NCI-H2081 (cell line): ENCODE measurements around the gene PALLD.

ENCODE experiments used
- DNase-seq, 2 experiments: peaks; one replicate each; lab custom pipeline; 2025; lab: John Stamatoyannopoulos, UW

PALLD gene

GRCh38 chr4:168593399-168593798 lies 96.5 kb downstream of the PALLD start:
- peak; percentile 11 to 47 for DNase-seq

DNA sequence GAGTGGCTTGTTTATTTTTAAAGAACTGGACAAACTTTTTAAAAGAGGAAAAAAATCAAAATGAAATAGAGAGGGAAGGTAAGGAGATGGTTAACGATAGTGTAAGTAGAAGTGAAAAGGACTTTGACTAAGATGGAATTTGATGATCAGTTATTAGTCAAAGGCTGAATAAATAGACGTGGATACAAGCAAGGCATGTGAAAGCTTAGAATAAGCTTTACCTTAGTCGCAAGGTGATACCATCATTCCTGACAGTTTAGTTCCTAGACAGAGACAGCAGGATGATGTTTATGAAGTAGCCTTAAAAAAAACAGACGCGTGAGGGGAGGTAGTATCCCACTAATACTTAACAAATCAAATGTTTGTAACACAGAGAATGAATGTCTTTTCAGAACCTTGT lies 97.3 kb downstream of the PALLD start:
- DNase-seq: no peak

DNA sequence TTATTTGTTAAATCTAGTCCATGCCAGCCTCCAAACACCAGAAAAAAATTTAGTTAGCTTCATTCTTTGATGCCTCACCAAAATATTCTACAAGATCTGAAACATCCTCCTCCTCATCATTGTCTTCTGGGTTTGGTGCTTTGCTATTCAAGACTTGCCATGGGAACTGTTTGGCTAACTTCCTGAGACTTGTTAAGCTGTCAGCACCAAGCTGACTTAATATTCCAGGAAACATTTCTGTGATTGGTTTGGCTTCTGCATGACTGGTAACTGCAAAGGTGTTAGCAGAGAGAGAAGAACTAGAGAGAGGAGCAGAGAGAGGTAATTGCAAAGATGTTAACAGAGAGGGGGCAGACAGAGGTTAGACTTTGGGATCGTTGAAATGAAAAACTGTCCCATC lies 101.3 kb downstream of the PALLD start:
- no peak for DNase-seq

GRCh38 chr4:168600796-168601583 lies 104.1 kb downstream of the PALLD start:
- no peak for DNase-seq

DNA sequence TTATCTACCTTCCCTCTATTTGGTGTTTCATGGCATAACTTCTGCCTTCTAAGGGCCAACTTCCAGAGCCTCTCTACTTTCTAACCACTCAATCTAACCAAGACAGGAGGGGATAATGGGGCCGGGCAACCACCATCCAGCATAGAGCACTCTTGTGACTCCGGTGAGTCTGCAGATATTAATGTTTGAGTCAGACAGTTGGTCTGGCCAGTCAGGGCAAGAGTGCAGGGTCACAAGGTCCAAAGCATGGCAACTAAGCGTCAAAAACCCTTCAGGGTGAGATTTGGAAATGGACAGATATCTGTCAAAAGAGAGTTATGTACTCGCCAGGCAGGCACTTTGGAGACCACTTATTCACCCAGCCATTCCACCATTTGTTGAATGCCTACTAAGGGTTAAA lies 105.0 kb downstream of the PALLD start:
- DNase-seq: no peak

- no peak for DNase-seq
Measured at GRCh38 chr4:168604496-168605373, 107.9 kb downstream of the PALLD start.

DNA sequence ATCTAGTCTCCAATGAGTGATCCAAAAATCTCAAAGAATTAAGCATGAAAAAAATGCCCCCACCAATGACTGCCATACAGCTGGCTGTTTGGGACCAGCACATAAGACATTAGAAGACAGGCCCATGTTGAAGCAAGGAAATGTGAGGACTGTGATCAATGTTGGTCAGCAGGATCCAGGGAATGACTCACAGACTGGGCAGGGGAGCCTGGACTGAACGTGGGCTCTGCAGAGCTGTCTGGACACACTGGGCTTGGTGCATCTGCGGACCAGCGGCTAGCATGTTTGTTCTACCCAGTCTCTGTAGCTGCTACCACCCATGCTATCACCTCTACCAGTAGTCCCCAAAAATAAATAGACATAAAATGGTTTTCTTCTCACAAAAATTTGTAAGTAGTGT lies 108.6 kb downstream of the PALLD start:
- DNase-seq: no peak

DNA sequence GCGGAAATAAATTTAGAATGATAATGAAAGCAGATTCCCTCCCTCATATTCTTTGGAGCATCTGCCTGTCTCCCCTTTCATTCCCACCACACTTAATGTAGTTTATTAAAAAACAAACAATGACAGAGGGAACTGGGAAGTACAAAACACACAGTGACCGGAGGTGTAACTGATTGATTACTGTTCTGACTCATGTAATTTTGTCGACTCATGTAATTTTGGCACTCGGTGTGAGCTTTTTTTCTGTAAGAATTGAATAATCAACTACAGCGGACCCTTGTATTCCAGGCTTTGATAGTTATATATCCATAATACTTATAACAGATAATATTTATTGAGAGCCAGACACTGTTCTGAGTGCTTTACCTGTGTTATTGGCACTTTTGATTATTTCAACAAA lies 110.4 kb downstream of the PALLD start:
- no peak for DNase-seq

DNA sequence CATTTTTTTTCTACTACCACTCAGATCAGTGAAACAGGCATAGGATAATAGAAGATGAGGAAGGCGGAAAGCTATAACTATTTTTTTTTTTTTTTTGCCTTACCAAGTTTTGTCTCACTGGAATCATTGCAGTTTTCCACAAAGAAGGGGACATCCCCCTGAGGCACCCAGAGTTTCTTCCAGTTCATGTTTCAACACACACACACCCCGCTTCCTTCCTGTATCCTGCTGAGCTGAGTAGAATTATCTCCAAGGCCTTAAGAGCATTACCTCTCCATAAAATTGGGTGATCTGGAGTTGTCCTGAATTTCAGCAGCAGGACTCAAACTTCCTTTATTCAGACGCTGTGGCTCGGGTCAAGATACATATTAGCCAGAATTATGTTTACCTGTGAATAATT lies 111.9 kb downstream of the PALLD start:
- DNase-seq: no peak

DNA sequence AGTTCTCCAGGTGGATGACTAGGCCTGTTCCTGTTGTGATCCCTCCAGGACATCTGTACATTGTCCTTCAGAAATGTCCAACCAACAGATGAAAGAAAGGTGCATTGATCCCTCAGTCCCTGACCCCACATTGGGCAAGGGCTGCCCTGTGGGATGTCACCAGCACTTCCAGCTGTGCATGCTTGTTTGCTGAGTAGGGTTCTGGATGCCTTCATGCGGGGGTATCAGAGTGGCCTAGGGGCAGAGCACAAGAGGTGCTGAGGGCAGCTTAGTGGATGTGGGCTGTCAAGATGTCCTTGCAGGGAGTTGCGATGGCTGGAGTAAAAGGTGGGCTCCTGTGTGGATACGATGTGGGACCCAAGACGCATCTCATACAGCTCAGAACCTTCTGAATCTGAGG lies 112.5 kb downstream of the PALLD start:
- no peak for DNase-seq

- no peak for DNase-seq
Measured at GRCh38 chr4:168610911-168611530, 114.2 kb downstream of the PALLD start.

GRCh38 chr4:168612450-168613135 lies 115.7 kb downstream of the PALLD start:
- no peak for DNase-seq

DNA sequence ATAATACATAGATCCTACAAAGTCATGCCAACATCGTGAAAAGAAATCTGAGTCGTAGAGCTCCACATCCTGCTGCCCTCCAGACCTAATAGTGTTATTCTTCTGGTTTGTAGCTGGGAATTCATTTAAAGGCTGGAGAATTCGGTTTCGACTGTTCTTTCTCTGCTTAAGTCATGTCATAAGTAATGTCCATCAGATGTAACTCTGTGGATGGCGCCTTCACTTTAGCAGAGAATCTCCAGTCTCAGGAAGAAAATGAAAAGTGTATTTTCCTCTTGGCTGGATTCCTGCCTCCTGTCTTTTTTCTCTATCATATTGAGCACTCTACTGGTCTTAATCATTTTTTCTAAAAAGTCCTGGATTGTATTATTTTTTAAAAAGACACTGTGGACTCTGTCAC lies 117.0 kb downstream of the PALLD start:
- no peak for DNase-seq

DNA sequence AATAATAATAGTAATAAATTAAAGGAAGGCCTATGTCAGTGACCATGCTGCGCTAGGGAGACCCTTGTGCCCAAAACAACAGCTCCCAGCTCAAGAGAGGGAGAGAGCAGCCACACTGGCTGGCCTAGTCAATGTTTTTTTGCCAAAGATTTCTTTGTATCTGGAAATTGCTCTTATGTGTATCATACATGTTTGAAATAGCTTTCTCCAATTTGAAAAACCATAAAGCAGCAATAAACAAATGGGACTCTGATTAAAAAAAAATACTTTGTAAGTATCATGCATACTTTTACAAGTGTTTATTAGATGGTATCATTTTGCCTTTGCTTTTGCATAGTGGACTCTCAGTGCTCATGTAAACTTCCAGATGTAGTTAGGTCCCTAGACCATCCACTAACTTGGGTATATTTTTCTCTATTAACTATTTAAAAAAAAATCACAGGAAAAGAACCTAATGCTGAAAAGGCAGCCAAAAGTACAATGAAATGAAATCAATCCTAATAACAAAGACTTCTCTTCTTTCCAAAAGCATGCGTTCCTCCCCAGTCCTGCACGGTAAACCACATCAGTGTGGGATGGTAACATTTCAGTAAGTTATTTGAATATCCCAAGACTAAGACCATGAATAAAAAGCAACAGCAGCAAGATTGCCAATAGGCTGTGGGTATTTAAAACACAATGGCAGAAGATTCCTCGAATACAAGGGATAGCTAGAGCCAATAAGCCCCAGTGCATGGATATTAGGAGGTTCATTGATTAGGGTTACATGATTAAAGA lies 117.6 kb downstream of the PALLD start:
- no peak for DNase-seq

GRCh38 chr4:168615294-168616065 lies 118.6 kb downstream of the PALLD start:
- no peak for DNase-seq

DNA sequence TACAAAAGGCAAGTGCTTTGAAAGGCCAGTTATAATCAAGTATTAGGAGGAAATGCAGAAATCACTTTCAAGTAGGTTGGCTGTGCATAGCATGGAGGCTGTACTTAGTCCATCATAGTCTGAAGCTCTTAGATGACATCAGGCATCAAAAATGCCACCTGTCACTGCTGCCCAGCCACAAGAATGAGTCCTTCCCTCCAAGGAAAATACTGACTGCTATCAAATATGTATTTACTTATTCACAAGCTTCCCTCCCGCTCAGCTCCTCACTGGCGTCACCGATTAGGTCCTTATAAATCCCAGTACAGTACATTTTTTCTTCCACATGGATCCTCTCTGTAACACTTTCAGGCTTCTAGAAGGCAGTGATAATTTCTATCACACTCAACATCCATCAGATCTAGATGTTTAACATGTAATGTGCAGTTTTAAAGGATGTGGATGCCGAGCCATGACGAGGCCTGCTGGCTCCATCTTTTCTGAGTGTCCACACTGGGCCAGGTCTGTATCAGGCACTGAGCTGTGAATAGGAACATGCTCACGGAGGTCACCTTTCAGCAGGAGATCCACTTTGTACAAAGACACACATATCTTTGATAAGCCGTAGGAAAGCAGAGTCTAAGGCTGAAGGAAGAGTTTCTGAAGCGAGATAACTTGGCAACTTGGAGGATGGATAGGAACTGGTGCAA lies 121.9 kb downstream of the PALLD start:
- no peak for DNase-seq

DNA sequence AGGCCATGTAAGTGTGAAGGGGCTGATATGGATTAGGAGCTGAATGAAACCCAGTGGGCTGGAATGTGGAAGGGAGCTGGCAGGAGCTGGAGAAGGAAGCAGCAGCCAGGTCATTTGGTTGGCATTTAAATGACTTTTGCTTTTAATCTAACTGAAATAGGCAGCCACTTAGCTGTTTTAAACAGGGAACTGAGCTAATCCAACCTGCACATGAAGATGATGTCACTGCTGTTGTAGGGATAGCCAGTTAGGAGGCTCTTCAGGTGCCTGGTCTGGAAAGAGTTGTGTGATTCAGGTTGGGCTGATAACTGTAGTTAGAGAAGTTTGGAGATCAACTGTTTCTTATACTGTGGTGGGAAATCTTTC lies 122.4 kb downstream of the PALLD start:
- DNase-seq: no peak

GRCh38 chr4:168621806-168622589 lies 125.1 kb downstream of the PALLD start:
- DNase-seq: no peak

DNA sequence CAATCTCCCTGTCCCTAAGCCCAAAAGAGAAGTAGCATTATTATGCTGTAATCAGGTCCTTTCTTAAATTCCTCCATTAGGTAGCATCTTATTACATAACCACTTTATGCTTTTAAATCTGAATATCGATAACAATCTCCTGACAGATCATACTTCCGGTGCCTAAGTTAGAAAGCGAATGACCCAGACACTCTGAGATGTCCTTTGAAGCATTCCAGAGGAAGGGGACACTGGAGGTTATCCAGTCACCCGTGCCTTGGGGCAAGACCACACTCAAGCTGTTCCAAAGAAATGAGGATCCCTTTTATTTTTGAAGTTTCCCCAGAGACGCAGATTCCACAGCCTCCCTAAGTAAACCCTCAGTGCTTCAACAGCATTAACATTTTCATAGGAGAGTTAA lies 125.7 kb downstream of the PALLD start:
- DNase-seq: no peak
